NCI-H82 treated with DMSO at 0.1 percent for 48 hours (cell line): Measurements from ENCODE around the gene PNPLA7.
"Not testable (repeated sequence)": the region's sequence is repeated elsewhere in the genome, so short reads cannot be mapped to it uniquely, and the experiment has no call there.

Experiments
- DNase-seq: peaks from one replicate; lab custom pipeline; 2025; ENCODE audit not compliant: unreplicated experiment; lab: John Stamatoyannopoulos, UW

Gene PNPLA7

GRCh38 chr9:137516144-137516917 is 33.9 kb downstream of the PNPLA7 start:
- DNase-seq = no peak

- no peak for DNase-seq
Measured at GRCh38 chr9:137515338-137515724, 34.9 kb downstream of the PNPLA7 start.

- no peak for DNase-seq
Measured at GRCh38 chr9:137514691-137515337, 35.4 kb downstream of the PNPLA7 start.

GRCh38 chr9:137513801-137514570 is 36.2 kb downstream of the PNPLA7 start:
- not testable (repeated sequence) for DNase-seq

- DNase-seq = not testable (repeated sequence)
Measured at GRCh38 chr9:137513136-137513535, 37.1 kb downstream of the PNPLA7 start.

DNA sequence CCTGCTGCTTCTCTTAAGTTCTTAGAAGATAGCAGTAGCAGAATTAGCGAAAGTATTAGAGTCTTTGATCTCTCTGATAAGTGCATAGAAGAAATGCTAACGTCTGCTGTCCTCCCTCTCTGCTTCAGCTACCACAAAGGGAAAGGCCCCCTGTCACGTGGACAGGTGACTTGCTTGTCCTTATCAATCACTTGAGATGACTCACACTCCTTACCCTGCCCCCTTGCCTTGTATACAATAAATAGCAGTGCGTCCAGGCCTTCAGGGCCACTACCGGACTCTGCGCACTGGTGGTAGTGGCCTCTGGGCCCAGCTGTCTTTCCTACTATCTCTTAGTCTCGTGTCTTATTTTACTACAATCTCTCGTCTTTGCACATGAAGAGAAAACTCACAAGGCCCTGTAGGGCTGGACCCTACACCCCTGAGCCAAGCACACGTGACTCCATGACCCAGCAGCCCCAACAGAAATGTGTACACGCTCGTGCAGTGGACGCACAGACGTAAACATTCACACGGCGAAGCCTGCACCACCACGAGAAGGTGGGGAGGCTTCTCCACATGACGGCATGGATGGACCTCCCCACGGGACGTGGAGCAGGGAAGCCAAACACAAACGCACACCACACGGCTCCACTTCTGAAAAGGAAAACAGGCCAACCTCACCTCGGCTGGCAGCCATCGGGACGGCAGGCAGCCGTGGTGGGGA is 38.3 kb downstream of the PNPLA7 start:
- DNase-seq = no peak

GRCh38 chr9:137511126-137511525 is 39.1 kb downstream of the PNPLA7 start:
- DNase-seq = not testable (repeated sequence)

DNA sequence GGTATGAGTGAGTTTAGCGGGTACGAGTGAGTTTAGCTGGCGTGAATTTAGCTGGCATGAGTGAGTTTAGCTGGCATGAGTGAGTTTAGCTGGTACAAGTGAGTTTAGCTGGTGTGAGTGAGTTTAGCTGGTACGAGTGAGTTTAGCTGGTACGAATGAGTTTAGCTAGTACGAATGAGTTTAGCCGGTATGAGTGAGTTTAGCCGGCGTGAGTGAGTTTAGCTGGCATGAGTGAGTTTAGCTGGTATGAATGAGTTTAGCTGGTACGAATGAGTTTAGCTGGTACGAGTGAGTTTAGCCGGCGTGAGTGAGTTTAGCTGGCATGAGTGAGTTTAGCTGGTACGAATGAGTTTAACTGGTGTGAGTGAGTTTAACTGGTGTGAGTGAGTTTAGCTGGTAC is 41.0 kb downstream of the PNPLA7 start:
- DNase-seq = no peak

- DNase-seq = no peak
Measured at GRCh38 chr9:137506702-137507171, 43.5 kb downstream of the PNPLA7 start.

DNA sequence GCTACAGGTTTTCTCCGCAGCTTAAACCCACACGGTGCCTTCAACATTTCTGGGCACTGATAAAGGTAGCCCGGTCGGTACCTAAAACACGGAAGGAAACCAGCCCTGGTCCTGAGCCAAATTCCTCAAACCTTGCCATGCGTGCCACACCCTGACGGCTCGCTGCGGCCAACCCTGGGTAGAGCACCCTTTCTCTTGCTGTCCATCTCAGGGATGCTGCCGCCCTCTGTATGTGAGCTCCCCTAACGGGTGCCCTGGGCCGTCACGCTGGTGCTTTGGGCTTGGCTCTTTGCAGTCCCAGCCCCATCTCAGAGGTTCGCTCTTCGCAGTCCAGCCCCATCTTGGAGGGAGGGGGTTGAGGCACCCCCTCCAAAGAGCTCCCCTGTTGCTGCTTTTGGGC is 43.9 kb downstream of the PNPLA7 start:
- DNase-seq = no peak

DNA sequence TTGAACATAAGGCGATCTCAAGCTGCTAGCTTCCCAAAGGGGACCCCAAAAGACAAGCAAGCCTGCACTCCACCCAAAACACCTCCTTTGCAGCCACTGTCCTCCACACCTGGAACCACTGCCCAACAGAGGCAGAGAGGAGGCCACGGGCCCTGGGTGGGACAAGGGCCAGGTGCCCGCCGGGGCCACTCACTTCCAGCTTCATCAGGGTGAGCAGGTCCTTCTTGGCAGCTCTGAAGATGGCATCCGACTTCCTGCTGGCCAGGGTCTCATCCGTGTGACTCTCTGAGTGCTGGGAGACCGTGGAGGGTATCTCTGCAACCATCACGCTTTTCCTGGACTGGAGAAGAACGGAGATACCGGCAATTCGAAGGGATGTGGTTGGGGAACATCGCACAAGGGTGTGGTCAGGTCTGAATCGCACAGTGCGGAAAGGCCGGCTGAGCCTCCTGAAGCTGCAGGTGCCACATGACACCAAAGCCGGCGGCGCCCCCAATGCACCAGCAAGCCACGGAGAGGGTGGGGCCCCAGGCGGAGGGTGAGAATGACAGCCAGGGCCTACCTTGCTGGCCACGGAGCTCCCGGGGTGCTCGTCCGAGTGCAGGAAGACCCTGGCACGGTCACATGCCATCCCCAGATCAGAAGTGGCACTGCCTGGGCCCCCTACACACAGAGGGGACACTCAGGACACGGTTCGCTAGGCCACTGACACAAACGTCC is 44.6 kb downstream of the PNPLA7 start:
- DNase-seq = no peak

DNA sequence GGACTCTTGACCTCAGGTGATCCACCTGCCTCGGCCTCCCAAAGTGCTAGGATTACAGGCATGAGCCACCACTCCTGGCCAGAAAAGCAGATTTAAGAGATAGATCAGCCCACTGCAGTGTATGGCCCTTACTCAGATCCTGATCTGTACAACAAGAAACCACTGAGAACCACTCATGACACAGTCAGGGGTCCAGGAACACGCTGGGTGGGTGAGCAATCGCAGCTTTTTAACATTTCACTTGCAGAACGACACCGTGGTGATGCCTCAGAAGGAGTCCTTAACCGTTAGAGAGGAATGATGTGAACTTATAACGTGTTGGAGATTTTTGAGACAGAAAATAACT is 45.8 kb downstream of the PNPLA7 start:
- no peak for DNase-seq

GRCh38 chr9:137502008-137502911 is 47.9 kb downstream of the PNPLA7 start:
- DNase-seq = no peak

- DNase-seq = no peak
Measured at GRCh38 chr9:137501457-137501856, 48.7 kb downstream of the PNPLA7 start.

- no peak for DNase-seq
Measured at GRCh38 chr9:137500666-137501397, 49.4 kb downstream of the PNPLA7 start.

- DNase-seq = no peak
Measured at GRCh38 chr9:137499858-137500661, 50.1 kb downstream of the PNPLA7 start.

- DNase-seq = no peak
Measured at GRCh38 chr9:137499416-137499815, 50.8 kb downstream of the PNPLA7 start.

DNA sequence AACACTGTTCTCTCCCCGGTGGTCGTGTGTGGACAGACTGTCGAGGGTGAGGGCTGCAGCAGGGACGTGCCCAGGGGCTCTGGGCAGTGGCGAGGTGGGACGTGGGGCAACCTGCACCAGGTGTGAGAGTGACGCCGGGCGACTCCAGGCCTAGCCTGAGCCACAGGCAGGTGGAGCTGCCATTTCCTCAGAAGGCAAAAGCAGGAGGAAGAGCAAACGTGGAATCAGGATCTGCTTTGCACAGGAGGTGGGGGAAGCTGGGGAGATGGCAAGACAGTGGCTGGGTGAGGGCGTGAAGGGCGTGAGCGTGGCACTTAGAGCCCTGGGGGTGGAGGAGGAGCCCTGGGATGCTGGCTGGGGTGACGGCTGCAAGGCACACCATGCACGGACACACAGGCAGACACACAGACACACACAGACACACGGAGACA is 51.5 kb downstream of the PNPLA7 start:
- DNase-seq = no peak
